Psoas muscle (tissue), 8 donors: ENCODE results near the gene DNAI7. TPM values are rescaled to one million over a fixed set of nuclear protein-coding genes. Genes with fewer than 3 reads are reported as not detected.

Experiments used
- ATAC-seq, 4 donors: fragments of 200-7000 bp; cut with Tn5 transposase; one replicate each; pipeline ENCODE4 v1.9.1; 2020; ENCODE audit warnings: moderate library complexity in 3 of 4, mild to moderate bottlenecking in 2 of 4
- DNase-seq, 2 donors: peaks; one replicate each; pipeline ENCODE4 v3.0.0-alpha.2; 2020
- H3K27ac ChIP-seq: fragments of 200-600 bp; one replicate; pipeline ENCODE4 v1.8.0; 2022
- H3K27me3 ChIP-seq, 3 donors: fragments of 200-600 bp in 1 of 3; one replicate each; pipeline versions ENCODE4 v1.6.1 to v1.8.0; 2013 to 2022; ENCODE audit warnings: low read length in 2 of 3, mild to moderate bottlenecking in 2 of 3, moderate library complexity in 1 of 3; ENCODE audit not compliant: insufficient read depth in 3 of 3
- H3K36me3 ChIP-seq, 2 donors: fragments of 200-600 bp in 1 of 2; one replicate each; pipeline versions ENCODE4 v1.6.1 to v1.8.0; 2013 to 2022; ENCODE audit warnings: low read depth in 1 of 2, mild to moderate bottlenecking in 1 of 2, moderate library complexity in 1 of 2; ENCODE audit not compliant: insufficient read depth in 1 of 2
- H3K4me1 ChIP-seq: fragments of 200-600 bp; one replicate; pipeline ENCODE4 v1.8.0; 2022
- H3K4me3 ChIP-seq: fragments of 200-600 bp; one replicate; pipeline ENCODE4 v1.8.0; 2022; ENCODE audit warnings: mild to moderate bottlenecking
- H3K9me3 ChIP-seq: fragments of 200-600 bp; one replicate; pipeline ENCODE4 v1.8.0; 2022
- CTCF ChIP-seq: fragments of 200-600 bp; IDR thresholded peaks from one replicate; pipeline ENCODE4 v1.8.0; 2022; ENCODE audit warnings: antibody characterized with exemption
- WGBS, 3 donors: extraction: QIAGEN DNeasy Blood & Tissue Kit; methylation state at CpG; one replicate each; pipeline versions ENCODE4 v1.1.6 to v1.1.7; 2013; 5-methylcytosine and 5-hydroxymethylcytosine counted together
- intact Hi-C, 2 donors: fragments of 100-400 bp; cut with DNase I; formaldehyde crosslinking; loops; one replicate each; pipeline versions ENCODE4 v1.11.0 to v1.14.2; 2022
- long read RNA-seq, 2 donors: library from polyadenylated mRNA; unstranded; transcript quantifications; one replicate each; pipeline ENCODE4 v2.0.0, GENCODE V29; 2021
- polyA plus RNA-seq, 3 donors: library from polyadenylated mRNA; stranded (reverse); fragments of 200-250 nt; gene quantifications; one replicate each; pipeline ENCODE4 v1.2.3, GENCODE V29; 2013
- total RNA-seq, 4 donors: library from RNA; stranded (reverse); fragmentation: NEBNext Ultra II Directional in 2 of 4; extraction: Animal tissue kit (Norgen Biotek cat#: 25700) in 2 of 4; gene quantifications; one replicate each; pipeline versions ENCODE4 v1.2.1 to v1.2.4, GENCODE V29; 2021 to 2023
- donor health status: healthy with polysubstance abuse.
- donor health status: DM: no; HTN: no; CAD: no; lungs with moderate emphysema.
- donor health status: Bipolar disorder and iron deficiency.
- donor health status: healthy.
- donor health status: DM: yes; HTN: yes; CAD: no.
- donor health status: DM: no; HTN: no; CAD: no.
- donor health status: DM: no; HTN: no; CAD: no.
- donor health status: DM: yes; HTN: yes; CAD: no.

Gene DNAI7
- under 1 TPM in 3 of 4 donors, not detected in 1; 0.26 to 0.74 (median 0.28) TPM for total RNA-seq
- under 1 TPM in 2 of 3 donors, not detected in 1; 0.06 to 0.18 TPM for polyA plus RNA-seq
- long read RNA-seq, donor 1, result 0 reads
- long read RNA-seq, donor 2, result 0 reads

GRCh38 chr12:25195056-25195971 lies at the start of gene DNAI7, which contains the start of gene ETFRF1:
DNAI7 (minus strand) TSS chr12:25195160; CDS start chr12:25195078, 82 bp downstream.
ETFRF1 (plus strand) TSS chr12:25195237; CDS start chr12:25203957, 8,720 bp downstream.
- H3K27ac ChIP-seq, result peak within 1 kb of the TSS; percentile 95
- ATAC-seq (peak; percentile 100), DNase-seq (peak; percentile 99)
- peaks cover 26% of the 10 kb centered on the region for H3K4me1 ChIP-seq
- no peaks in the 10 kb centered on the region for H3K9me3 ChIP-seq
- H3K27me3 ChIP-seq, result no peaks in the 10 kb centered on the region
- H3K36me3 ChIP-seq, result peaks cover 0 to 4% of the 10 kb centered on the region in 2 donors
- peak within 1 kb of the TSS; percentile 92 for H3K4me3 ChIP-seq
- WGBS, 3 donors, result 0% methylated on average over 54 of the region's 54 CpGs
- TF ChIP-seq CTCF, result peak; percentile 3
- intact Hi-C loops, result loop anchor here in 1 of 2 donors (5.0 kb wide), 1 partner anchor 57 kb away; the partner anchor contains the start of gene KRAS

- DNase-seq, result no peak
- H3K27ac ChIP-seq, result no peak overlapping the region
- intact Hi-C loops, result loop anchor here (1.0 to 5.0 kb wide), 2 partner anchors 41 to 145 kb away; no protein-coding TSS in a partner anchor
- no peaks in the 10 kb centered on the region for H3K9me3 ChIP-seq
- peaks cover 0 to 21% of the 10 kb centered on the region in 2 donors for H3K36me3 ChIP-seq
- no peaks in the 10 kb centered on the region for H3K4me1 ChIP-seq
- H3K27me3 ChIP-seq, result no peaks in the 10 kb centered on the region
- TF ChIP-seq CTCF, result no peak
- no peak overlapping the region for H3K4me3 ChIP-seq
- no peak for ATAC-seq
These were observed 48.7 kb upstream of the DNAI7 start for GRCh38 chr12:25243680-25243990.

- Histone ChIP-seq H3K27me3 (no peaks in the 10 kb centered on the region), H3K4me1 (no peaks in the 10 kb centered on the region), H3K4me3 (no peak overlapping the region), H3K9me3 (no peaks in the 10 kb centered on the region), H3K27ac (no peak overlapping the region), H3K36me3 (peaks cover 0 to 21% of the 10 kb centered on the region in 2 donors)
- no peak for TF ChIP-seq CTCF
- no peak for DNase-seq
- intact Hi-C loops, result loop anchor here (1.0 to 5.0 kb wide), 2 partner anchors 41 to 145 kb away; no protein-coding TSS in a partner anchor
- no peak for ATAC-seq
- WGBS, 3 donors, result 83 to 87% (median 84%) methylated on average over 5 of the region's 5 CpGs
These were observed 48.2 kb upstream of the DNAI7 start for GRCh38 chr12:25242981-25243679.

- DNase-seq (no peak), ATAC-seq (peak in 2 of 4 donors; percentile 62 to 86)
- Histone ChIP-seq H3K4me3 (no peak overlapping the region), H3K9me3 (no peaks in the 10 kb centered on the region), H3K27me3 (no peaks in the 10 kb centered on the region), H3K36me3 (peaks cover 0 to 21% of the 10 kb centered on the region in 2 donors), H3K27ac (no peak overlapping the region), H3K4me1 (peaks cover 1% of the 10 kb centered on the region)
- intact Hi-C loops, result loop anchor here in 1 of 2 donors (5.0 kb wide), 1 partner anchor 39 kb away; no protein-coding TSS in a partner anchor
- 45 to 56% (median 55%) methylated on average over 6 of the region's 6 CpGs for WGBS, 3 donors
- peak; percentile 81 for TF ChIP-seq CTCF
These were observed 46.4 kb upstream of the DNAI7 start for GRCh38 chr12:25241167-25242020.
